Chondrocyte (in vitro differentiated cells): ENCODE data around the gene ZNF3. TPM values are rescaled to one million over a fixed set of nuclear protein-coding genes. Genes with fewer than 3 reads are reported as not detected.

Experiments
- DNase-seq: peaks from one replicate; pipeline ENCODE4 v3.0.0; 2021; ENCODE audit warnings: mixed read lengths, low spot score
- H3K27ac Mint-ChIP-seq: one replicate; pipeline ENCODE4 v1.8.0; 2021; ENCODE audit warnings: mild to moderate bottlenecking, moderate library complexity, mixed read lengths; ENCODE audit not compliant: unreplicated experiment
- H3K27me3 Mint-ChIP-seq: 2 replicates; pipeline ENCODE4 v1.8.0; 2021; ENCODE audit warnings: low read depth, mixed read lengths
- H3K36me3 Mint-ChIP-seq: 2 replicates; pipeline ENCODE4 v1.8.0; 2021; ENCODE audit warnings: low read depth, mixed read lengths
- H3K4me1 Mint-ChIP-seq: 2 replicates; pipeline ENCODE4 v1.8.0; 2021; ENCODE audit warnings: low read depth, mild to moderate bottlenecking, mixed read lengths
- H3K4me3 Mint-ChIP-seq: one replicate; pipeline ENCODE4 v1.8.0; 2021; ENCODE audit warnings: mild to moderate bottlenecking, moderate library complexity, mixed read lengths; ENCODE audit not compliant: unreplicated experiment
- H3K9me3 Mint-ChIP-seq: 2 replicates; pipeline ENCODE4 v1.8.0; 2021; ENCODE audit warnings: low read depth, mixed read lengths
- total RNA-seq: library from RNA; stranded (reverse); gene quantifications from 3 replicates; pipeline ENCODE4 v1.2.1, GENCODE V29; 2021
- TF ChIP-seq, protein P1 (sequence below): fragments of 200-600 bp; sonication (generic); IDR thresholded peaks from 2 replicates; pipeline ENCODE4 v1.5.0; 2021; ENCODE audit warnings: antibody characterized with exemption, mild to moderate bottlenecking, moderate library complexity

The ZNF3 gene
- total RNA-seq, 1 donor from 2014 or later: 22.1 TPM

DNA sequence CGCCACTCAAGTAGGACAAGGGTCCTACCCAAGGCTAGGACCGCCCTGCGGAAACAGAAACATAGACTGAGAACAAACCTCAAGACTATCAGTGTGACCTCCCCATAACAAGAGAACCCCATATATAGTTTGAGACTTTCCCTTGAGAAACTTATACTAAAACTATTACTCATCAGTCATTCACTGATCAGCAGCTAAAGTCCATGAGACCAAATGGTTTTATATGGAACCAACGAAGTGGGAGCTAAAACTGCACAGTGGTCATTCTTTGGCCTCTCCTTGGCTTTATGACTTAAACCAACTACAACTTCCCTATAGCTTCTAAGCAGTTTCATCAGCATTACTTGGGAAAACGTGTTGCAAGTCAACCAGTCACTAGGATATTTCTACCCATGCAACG is 45.6 kb downstream of the ZNF3 start:
- DNase-seq: no peak
- H3K36me3 Mint-ChIP-seq: peaks cover 42% of the 10 kb centered on the region
- peak overlapping the region; percentile 74 for H3K27ac Mint-ChIP-seq
- H3K4me1 Mint-ChIP-seq: peaks cover 30% of the 10 kb centered on the region
- TF ChIP-seq, protein P1, sequence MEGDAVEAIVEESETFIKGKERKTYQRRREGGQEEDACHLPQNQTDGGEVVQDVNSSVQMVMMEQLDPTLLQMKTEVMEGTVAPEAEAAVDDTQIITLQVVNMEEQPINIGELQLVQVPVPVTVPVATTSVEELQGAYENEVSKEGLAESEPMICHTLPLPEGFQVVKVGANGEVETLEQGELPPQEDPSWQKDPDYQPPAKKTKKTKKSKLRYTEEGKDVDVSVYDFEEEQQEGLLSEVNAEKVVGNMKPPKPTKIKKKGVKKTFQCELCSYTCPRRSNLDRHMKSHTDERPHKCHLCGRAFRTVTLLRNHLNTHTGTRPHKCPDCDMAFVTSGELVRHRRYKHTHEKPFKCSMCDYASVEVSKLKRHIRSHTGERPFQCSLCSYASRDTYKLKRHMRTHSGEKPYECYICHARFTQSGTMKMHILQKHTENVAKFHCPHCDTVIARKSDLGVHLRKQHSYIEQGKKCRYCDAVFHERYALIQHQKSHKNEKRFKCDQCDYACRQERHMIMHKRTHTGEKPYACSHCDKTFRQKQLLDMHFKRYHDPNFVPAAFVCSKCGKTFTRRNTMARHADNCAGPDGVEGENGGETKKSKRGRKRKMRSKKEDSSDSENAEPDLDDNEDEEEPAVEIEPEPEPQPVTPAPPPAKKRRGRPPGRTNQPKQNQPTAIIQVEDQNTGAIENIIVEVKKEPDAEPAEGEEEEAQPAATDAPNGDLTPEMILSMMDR: no peak
- H3K9me3 Mint-ChIP-seq: peaks cover 2% of the 10 kb centered on the region
- no peaks in the 10 kb centered on the region for H3K27me3 Mint-ChIP-seq
- H3K4me3 Mint-ChIP-seq: no peak overlapping the region

DNA sequence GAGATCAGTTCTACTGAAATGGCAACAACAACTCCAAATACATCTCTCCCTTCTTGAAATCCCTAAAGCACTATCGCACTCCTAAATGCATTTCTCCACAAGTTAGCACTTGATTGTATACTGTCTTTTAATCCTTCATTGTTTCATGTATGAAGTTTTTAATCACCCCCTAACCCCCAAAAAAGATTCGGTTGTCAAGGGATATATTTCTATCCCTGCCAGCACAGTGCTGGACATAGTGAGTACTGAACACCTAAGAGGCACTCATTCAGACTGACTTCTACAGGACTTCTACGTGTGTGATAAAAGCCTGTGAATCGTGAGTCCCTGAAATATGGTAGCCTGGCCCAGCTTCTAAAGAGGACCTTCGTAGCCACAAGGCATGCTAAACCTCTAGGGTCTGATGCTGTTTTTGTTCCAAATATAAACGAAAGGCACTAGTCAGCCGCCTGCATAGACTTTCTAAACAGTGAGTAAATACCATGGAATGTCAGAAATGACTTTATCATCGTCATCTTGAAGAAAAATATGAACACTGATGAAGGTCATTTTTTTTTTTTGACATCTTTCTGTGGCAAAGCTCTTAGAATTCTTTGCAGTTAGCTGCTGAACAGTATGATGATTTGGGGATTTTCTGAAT is 46.5 kb downstream of the ZNF3 start:
- H3K4me3 Mint-ChIP-seq: no peak overlapping the region
- H3K27ac Mint-ChIP-seq: peak overlapping the region; percentile 79
- no peaks in the 10 kb centered on the region for H3K27me3 Mint-ChIP-seq
- peaks cover 50% of the 10 kb centered on the region for H3K36me3 Mint-ChIP-seq
- TF ChIP-seq, protein P1: no peak
- H3K9me3 Mint-ChIP-seq: peaks cover 2% of the 10 kb centered on the region
- peaks cover 30% of the 10 kb centered on the region for H3K4me1 Mint-ChIP-seq
- DNase-seq: no peak

DNA sequence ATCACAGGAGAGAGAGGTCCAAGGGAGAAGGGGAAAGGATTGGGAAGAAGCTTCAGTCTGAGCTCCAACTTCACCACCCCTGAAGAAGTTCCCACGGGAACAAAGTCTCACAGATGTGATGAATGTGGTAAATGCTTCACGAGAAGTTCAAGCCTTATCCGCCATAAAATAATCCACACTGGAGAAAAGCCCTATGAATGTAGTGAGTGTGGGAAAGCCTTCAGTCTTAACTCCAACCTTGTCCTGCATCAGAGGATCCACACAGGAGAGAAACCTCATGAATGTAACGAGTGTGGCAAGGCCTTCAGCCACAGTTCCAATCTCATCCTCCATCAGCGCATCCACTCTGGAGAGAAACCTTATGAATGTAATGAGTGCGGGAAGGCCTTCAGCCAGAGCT is 48.0 kb downstream of the ZNF3 start:
- Mint-ChIP-seq H3K9me3 (peaks cover 2% of the 10 kb centered on the region), H3K4me1 (peaks cover 30% of the 10 kb centered on the region), H3K27me3 (no peaks in the 10 kb centered on the region), H3K27ac (no peak overlapping the region), H3K4me3 (no peak overlapping the region), H3K36me3 (peaks cover 54% of the 10 kb centered on the region)
- TF ChIP-seq, protein P1: no peak
- no peak for DNase-seq

DNA sequence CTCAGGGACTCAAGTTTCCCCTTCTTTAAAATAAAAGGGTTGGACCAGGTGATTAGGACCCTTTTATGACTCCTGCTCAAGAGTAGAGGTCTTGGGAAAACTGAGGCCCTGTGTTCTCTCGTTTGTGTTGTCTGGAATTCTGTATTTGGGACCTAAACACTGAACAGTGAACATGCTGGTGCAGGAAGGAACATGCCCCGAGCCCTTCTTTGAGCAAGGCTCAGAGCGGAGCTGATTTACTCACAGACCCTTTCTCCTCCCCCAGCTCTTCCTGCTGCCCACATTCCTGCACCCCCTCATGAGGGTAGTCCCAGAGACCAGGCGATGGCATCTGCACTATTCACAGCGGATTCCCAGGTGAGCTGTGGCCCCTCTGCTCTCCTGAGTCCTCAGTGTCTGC is 51.9 kb downstream of the ZNF3 start:
- no peak overlapping the region for H3K27ac Mint-ChIP-seq

DNA sequence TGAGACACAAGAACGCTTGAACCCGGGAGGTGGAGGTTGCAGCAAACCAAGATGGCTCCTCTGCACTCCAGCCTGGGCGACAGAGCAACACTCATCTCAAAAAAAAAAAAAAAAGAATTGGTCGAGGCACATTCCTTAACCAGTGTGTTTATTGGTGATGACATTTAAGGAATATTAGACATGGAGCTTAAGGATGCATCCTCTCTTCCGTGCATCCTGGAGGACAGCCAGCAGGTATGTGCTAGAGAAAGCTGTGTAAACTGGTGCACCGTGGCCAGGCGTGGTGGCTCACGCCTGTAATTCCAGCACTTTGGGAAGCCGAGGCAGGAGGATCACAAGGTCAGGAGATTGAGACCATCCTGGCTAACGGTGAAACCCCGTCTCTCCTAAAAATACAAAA is 54.3 kb downstream of the ZNF3 start:
- no peaks in the 10 kb centered on the region for H3K27me3 Mint-ChIP-seq
- no peaks in the 10 kb centered on the region for H3K9me3 Mint-ChIP-seq
- peaks cover 38% of the 10 kb centered on the region for H3K36me3 Mint-ChIP-seq
- TF ChIP-seq, protein P1: no peak
- H3K27ac Mint-ChIP-seq: no peak overlapping the region
- no peak for DNase-seq
- no peak overlapping the region for H3K4me3 Mint-ChIP-seq
- H3K4me1 Mint-ChIP-seq: no peaks in the 10 kb centered on the region

More for the DNA sequence above, 51.9 kb downstream of the ZNF3 start:
- Mint-ChIP-seq H3K4me3 (no peak overlapping the region), H3K9me3 (peaks cover 2% of the 10 kb centered on the region), H3K27me3 (no peaks in the 10 kb centered on the region), H3K36me3 (peaks cover 44% of the 10 kb centered on the region), H3K4me1 (peaks cover 11% of the 10 kb centered on the region)
- TF ChIP-seq, protein P1: no peak
- no peak for DNase-seq
